Measurements from ENCODE around the gene SELENOK.
A peak's percentile ranks its signal among the peaks of the same experiment; 100 is the strongest.
"Not testable (repeated sequence)": the region's sequence is repeated elsewhere in the genome, so short reads cannot be mapped to it uniquely, and the experiment has no call there.

The SELENOK gene

GRCh38 chr3:53891497-53892285, at the start of gene SELENOK:
Gene SELENOK (minus strand): TSS chr3:53891859.
- in situ Hi-C loops (cut with MboI; ENCODE audit: low pct_unique_long_range_greater_than_20kb, low sequenced_read_pairs) = no loop called here
- DNase-seq = peak; percentile 99

DNA sequence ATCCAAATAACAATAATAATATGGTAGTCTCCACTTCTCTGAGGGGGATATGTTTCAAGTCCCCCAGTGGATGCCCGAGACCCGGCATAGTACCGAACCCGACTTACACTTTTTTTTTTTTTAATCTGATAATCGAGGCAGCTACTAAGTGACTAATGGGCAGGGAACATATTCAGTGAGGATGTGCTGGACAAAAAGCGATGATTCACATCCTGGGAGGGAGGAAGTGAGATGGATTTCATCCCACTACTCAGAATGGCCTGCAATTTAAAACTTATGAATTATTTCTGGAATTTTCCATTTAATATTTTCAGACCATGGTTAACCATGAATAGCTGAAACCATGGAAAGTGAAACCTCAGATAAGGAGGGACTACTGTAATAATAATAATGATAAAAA, 49.5 kb upstream of the SELENOK start:
- in situ Hi-C loops (cut with MboI; ENCODE audit: low pct_unique_long_range_greater_than_20kb, low sequenced_read_pairs) = no loop called here
- no peak for DNase-seq

DNA sequence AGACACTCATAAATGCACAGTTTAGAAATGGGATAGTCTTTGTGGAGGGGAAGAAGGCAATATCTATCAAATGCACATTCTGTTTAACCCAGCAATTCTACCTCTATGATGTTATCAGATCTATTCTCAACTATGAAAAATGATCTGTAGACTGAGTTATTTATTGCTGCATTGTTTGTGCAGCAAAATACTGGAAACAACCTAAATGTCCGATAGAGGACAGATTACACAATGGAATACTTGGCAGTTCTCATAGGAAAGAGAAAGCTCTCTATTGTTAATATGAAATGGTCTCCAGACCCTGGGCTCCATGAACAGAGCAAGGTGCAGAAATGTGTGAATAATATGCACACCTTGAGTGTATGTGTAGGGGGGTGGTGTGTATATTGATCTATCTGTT, 49.0 kb upstream of the SELENOK start:
- in situ Hi-C loops (cut with MboI; ENCODE audit: low pct_unique_long_range_greater_than_20kb, low sequenced_read_pairs) = no loop called here

DNA sequence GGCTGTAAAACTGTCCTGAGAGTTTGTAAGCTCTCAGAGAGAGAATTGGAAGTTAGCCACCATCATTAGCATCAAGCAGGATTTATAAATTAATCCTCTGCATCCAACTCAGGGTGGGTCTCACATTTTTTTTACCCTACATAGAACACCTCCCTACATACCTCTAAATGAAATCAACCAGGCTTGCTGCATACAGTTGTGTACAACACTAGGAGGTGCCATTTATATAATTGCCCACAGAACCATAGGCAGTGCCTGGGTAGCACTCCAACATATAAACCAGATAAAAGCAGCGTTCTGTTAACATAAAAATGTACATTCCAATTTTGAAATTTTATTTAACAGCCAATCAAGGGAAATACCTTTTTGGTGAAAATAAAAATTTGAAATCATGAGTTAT, 48.2 kb upstream of the SELENOK start:
- DNase-seq = no peak
- in situ Hi-C loops (cut with MboI; ENCODE audit: low pct_unique_long_range_greater_than_20kb, low sequenced_read_pairs) = no loop called here

More for the DNA sequence above, 49.0 kb upstream of the SELENOK start:
- no peak for DNase-seq

GRCh38 chr3:53939086-53939582, 47.5 kb upstream of the SELENOK start:
- no peak for DNase-seq
- in situ Hi-C loops (cut with MboI; ENCODE audit: low pct_unique_long_range_greater_than_20kb, low sequenced_read_pairs) = no loop called here

GRCh38 chr3:53938645-53939044, 47.0 kb upstream of the SELENOK start:
- in situ Hi-C loops (cut with MboI; ENCODE audit: low pct_unique_long_range_greater_than_20kb, low sequenced_read_pairs) = no loop called here
- peak; percentile 73 for DNase-seq

- in situ Hi-C loops (cut with MboI; ENCODE audit: low pct_unique_long_range_greater_than_20kb, low sequenced_read_pairs) = no loop called here
Observed at GRCh38 chr3:53936347-53936746, 44.7 kb upstream of the SELENOK start.

DNA sequence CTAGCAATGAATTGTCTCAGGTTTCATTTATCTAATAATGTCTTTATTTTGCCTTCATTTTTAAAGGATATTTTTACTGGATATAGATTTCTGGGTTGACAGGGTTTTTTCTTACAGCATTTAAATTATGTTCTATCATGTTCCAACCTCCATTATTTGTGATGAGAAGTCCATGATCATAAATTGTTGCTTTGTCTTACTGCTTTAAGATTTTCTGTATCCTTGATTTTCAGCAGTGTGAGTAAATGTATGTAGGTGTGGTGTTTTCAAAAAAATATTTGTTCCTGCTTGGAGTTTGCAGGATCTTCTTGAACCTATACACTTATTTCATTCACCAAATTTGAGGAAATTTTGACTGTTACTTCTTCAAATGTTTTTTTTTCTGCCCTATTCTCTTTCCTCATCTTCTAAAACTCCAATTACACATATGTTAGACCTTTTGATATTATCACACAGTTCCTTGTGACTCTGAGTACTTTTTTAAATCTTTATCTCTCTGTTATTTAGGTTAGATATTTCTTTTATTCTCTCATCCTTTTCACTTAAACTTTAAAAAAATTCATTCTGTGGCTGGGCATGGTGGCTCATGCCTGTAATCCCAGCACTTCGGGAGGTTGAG, 43.7 kb upstream of the SELENOK start:
- in situ Hi-C loops (cut with MboI; ENCODE audit: low pct_unique_long_range_greater_than_20kb, low sequenced_read_pairs) = no loop called here
- no peak for DNase-seq

More at GRCh38 chr3:53936347-53936746, 44.7 kb upstream of the SELENOK start:
- no peak for DNase-seq

GRCh38 chr3:53927208-53927872, 35.7 kb upstream of the SELENOK start:
- DNase-seq; in situ Hi-C loops (cut with MboI; ENCODE audit: low pct_unique_long_range_greater_than_20kb, low sequenced_read_pairs): not testable (repeated sequence)

DNA sequence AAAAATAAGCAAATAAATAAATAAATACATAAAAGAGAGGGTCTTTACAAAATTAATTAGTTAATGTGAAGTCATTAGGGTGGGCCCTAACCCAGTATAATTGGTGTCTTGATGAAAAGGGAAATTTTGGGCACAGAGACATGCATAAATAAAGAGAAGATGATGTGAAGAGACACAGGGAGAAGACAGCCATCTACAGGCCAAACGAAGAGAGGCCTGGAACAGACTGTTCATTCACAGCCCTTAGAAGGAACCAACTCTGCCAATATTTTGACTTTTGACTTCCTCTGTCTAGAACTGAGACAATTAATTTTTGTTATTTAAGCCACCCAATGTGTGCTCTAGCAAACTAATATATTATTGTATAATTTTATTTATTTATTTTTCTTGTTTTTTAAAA, 29.6 kb upstream of the SELENOK start:
- in situ Hi-C loops (cut with MboI; ENCODE audit: low pct_unique_long_range_greater_than_20kb, low sequenced_read_pairs) = no loop called here
- DNase-seq = peak; percentile 50

DNA sequence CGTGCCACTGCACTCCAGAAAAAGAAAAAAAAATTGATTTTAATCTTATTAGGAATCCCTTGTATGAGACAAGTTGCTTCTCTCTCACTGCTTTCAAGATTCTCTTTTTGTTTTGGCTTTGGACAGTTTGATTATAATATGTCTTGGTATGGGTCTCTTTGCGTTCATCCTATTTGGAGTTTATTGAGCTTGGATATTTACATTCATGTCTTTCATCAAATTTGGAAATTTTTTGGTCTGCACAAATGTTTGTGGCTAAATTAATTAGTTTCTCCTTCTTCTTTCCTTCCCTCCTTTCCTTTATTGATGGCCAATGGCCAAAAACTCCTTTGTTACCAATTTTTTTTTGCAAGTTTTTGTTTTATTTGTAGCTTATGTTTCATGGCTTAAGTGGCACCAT, 28.1 kb upstream of the SELENOK start:
- in situ Hi-C loops (cut with MboI; ENCODE audit: low pct_unique_long_range_greater_than_20kb, low sequenced_read_pairs) = no loop called here
- DNase-seq = no peak

GRCh38 chr3:53913401-53913800, 21.7 kb upstream of the SELENOK start:
- no peak for DNase-seq
- in situ Hi-C loops (cut with MboI; ENCODE audit: low pct_unique_long_range_greater_than_20kb, low sequenced_read_pairs) = no loop called here

DNA sequence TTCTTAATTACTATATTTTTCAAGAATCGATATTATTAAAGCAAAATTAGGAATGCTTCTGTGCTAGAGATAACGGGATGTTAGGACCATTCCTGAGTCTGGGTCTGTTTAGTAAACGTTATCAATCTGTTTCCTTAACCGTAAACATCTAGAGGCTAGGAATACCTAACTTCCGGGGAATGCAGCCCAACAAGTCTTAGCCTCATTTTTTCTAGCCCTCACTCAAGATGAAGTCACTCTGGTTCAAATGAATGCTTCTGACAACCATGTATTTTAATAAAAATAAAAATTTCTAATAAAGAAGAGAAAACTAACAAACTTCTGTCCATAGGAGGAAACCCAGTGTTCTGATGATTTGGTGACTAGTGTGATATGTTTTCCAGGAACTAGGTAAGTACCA, 11.1 kb upstream of the SELENOK start:
- DNase-seq = no peak
- in situ Hi-C loops (cut with MboI; ENCODE audit: low pct_unique_long_range_greater_than_20kb, low sequenced_read_pairs) = no loop called here

- no peak for DNase-seq
- in situ Hi-C loops (cut with MboI; ENCODE audit: low pct_unique_long_range_greater_than_20kb, low sequenced_read_pairs) = no loop called here
Observed at GRCh38 chr3:53902067-53902466, 10.4 kb upstream of the SELENOK start.

GRCh38 chr3:53900666-53901331, 9.1 kb upstream of the SELENOK start:
- in situ Hi-C loops (cut with MboI; ENCODE audit: low pct_unique_long_range_greater_than_20kb, low sequenced_read_pairs) = no loop called here
- no peak for DNase-seq

- in situ Hi-C loops (cut with MboI; ENCODE audit: low pct_unique_long_range_greater_than_20kb, low sequenced_read_pairs) = no loop called here
- DNase-seq = no peak
Observed at GRCh38 chr3:53899750-53900149, 8.1 kb upstream of the SELENOK start.

- in situ Hi-C loops (cut with MboI; ENCODE audit: low pct_unique_long_range_greater_than_20kb, low sequenced_read_pairs) = no loop called here
- DNase-seq = no peak
Observed at GRCh38 chr3:53892286-53892637, 603 bp upstream of the SELENOK start.

GRCh38 chr3:53890726-53891475, 758 bp downstream of the SELENOK start:
- DNase-seq = no peak
- in situ Hi-C loops (cut with MboI; ENCODE audit: low pct_unique_long_range_greater_than_20kb, low sequenced_read_pairs) = no loop called here

DNA sequence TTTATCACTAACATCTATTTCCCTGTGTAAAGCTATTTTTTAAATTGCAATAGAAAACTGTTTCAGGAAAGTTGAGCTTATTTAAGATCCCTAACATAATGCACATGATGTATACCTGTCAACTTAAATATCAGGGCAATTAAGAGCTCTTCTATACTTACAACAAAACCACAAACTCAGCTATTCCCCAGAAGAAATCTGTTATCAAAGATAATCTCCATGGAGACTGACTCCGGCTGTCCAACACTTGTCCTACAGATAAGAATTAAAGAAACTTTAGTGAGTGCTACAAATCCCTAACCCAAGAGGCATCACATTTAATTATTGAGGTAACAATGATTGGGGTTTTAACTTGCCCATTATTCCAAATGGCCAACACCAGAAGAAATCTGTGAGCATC, 3.4 kb downstream of the SELENOK start:
- in situ Hi-C loops (cut with MboI; ENCODE audit: low pct_unique_long_range_greater_than_20kb, low sequenced_read_pairs) = no loop called here
- DNase-seq = no peak
